Activated CD4-positive, alpha-beta T cell treated with anti-CD3 and anti-CD28 coated beads, Interleukin-2, amount 10 ng/mL, durations not matched to agents 7 days and 5 days (primary cell): ENCODE results near the gene SLC2A9. TPM values are rescaled to one million over a fixed set of nuclear protein-coding genes. Genes with fewer than 3 reads are reported as not detected.

Source experiments
- CTCF ChIA-PET: fragments of 350-600 bp; sonication (Branson Sonifier 250); formaldehyde crosslinking; loops from one replicate; lab custom pipeline; 2021; ENCODE audit warnings: antibody characterized with exemption; lab: Charles Lee
- POLR2A ChIA-PET: fragments of 350-600 bp; sonication (Branson Sonifier 250); formaldehyde crosslinking; loops from one replicate; lab custom pipeline; 2021; ENCODE audit warnings: antibody characterized with exemption; lab: Charles Lee
- DNase-seq: peaks from one replicate; pipeline ENCODE4 v3.0.0-alpha.2; 2020
- H3K27ac Mint-ChIP-seq: one replicate; pipeline ENCODE4 v1.8.0; 2021; ENCODE audit warnings: mild to moderate bottlenecking, moderate library complexity, mixed read lengths
- H3K27me3 Mint-ChIP-seq: one replicate; pipeline ENCODE4 v1.8.0; 2021; ENCODE audit warnings: mixed read lengths
- H3K36me3 Mint-ChIP-seq: one replicate; pipeline ENCODE4 v1.8.0; 2021; ENCODE audit warnings: low read depth, mixed read lengths
- H3K4me1 Mint-ChIP-seq: one replicate; pipeline ENCODE4 v1.8.0; 2021; ENCODE audit warnings: mixed read lengths
- H3K4me3 Mint-ChIP-seq: one replicate; pipeline ENCODE4 v1.8.0; 2021; ENCODE audit warnings: mild to moderate bottlenecking, moderate library complexity, mixed read lengths
- H3K9me3 Mint-ChIP-seq: one replicate; pipeline ENCODE4 v1.8.0; 2021; ENCODE audit warnings: mixed read lengths
- total RNA-seq, 2 experiments: library from RNA; stranded (reverse); gene quantifications; one replicate each; pipeline ENCODE4 v1.2.3, GENCODE V29; 2021

SLC2A9 gene
- total RNA-seq, 2 experiments from 2014 or later = 1.5 to 2.0 TPM

DNA sequence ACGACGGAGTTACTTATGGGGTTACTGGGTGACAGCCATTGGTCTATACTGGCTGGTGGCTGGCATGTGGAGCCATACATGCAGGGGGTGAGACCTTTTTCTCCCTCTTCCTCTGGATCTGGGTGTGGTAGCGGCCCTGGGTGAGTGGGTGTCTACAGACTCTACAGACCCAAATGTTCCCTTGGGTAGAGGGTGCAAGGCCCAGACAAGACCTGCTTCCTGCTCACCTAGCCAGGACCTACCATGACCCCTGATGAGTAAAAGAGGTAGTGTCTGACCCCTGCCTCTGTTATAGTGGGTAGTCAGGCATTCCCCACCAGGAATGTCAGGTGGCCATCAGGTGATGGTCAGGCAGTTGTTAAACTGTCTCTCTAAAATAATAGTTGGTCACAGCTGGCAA lies 66.8 kb downstream of the SLC2A9 start:
- no peak overlapping the region for H3K27ac Mint-ChIP-seq
- POLR2A ChIA-PET = no interaction called here
- no peaks in the 10 kb centered on the region for H3K36me3 Mint-ChIP-seq
- CTCF ChIA-PET = no interaction called here
- no peaks in the 10 kb centered on the region for H3K4me1 Mint-ChIP-seq
- DNase-seq = no peak
- no peaks in the 10 kb centered on the region for H3K27me3 Mint-ChIP-seq
- H3K9me3 Mint-ChIP-seq = no peaks in the 10 kb centered on the region
- no peak overlapping the region for H3K4me3 Mint-ChIP-seq

- Mint-ChIP-seq H3K4me1 (no peaks in the 10 kb centered on the region), H3K9me3 (no peaks in the 10 kb centered on the region), H3K27ac (no peak overlapping the region), H3K4me3 (no peak overlapping the region), H3K36me3 (no peaks in the 10 kb centered on the region), H3K27me3 (no peaks in the 10 kb centered on the region)
- no peak for DNase-seq
- ChIA-PET POLR2A (no interaction called here), CTCF (no interaction called here)
Measured at GRCh38 chr4:9953089-9953488, 68.2 kb downstream of the SLC2A9 start.

- Mint-ChIP-seq H3K27me3 (no peaks in the 10 kb centered on the region), H3K27ac (no peak overlapping the region), H3K9me3 (no peaks in the 10 kb centered on the region), H3K36me3 (no peaks in the 10 kb centered on the region), H3K4me1 (no peaks in the 10 kb centered on the region), H3K4me3 (no peak overlapping the region)
- ChIA-PET CTCF (no interaction called here), POLR2A (no interaction called here)
- DNase-seq = no peak
Measured at GRCh38 chr4:9952415-9952950, 68.8 kb downstream of the SLC2A9 start.

- Mint-ChIP-seq H3K4me3 (no peak overlapping the region), H3K4me1 (no peaks in the 10 kb centered on the region), H3K36me3 (no peaks in the 10 kb centered on the region), H3K27ac (no peak overlapping the region), H3K27me3 (no peaks in the 10 kb centered on the region), H3K9me3 (no peaks in the 10 kb centered on the region)
- ChIA-PET POLR2A (no interaction called here), CTCF (interaction anchor here (1.3 kb wide), 1 partner anchor 245 kb away, joined by 4 read pairs; no protein-coding TSS in a partner anchor)
- DNase-seq = no peak
Measured at GRCh38 chr4:9949573-9949972, 71.7 kb downstream of the SLC2A9 start.

DNA sequence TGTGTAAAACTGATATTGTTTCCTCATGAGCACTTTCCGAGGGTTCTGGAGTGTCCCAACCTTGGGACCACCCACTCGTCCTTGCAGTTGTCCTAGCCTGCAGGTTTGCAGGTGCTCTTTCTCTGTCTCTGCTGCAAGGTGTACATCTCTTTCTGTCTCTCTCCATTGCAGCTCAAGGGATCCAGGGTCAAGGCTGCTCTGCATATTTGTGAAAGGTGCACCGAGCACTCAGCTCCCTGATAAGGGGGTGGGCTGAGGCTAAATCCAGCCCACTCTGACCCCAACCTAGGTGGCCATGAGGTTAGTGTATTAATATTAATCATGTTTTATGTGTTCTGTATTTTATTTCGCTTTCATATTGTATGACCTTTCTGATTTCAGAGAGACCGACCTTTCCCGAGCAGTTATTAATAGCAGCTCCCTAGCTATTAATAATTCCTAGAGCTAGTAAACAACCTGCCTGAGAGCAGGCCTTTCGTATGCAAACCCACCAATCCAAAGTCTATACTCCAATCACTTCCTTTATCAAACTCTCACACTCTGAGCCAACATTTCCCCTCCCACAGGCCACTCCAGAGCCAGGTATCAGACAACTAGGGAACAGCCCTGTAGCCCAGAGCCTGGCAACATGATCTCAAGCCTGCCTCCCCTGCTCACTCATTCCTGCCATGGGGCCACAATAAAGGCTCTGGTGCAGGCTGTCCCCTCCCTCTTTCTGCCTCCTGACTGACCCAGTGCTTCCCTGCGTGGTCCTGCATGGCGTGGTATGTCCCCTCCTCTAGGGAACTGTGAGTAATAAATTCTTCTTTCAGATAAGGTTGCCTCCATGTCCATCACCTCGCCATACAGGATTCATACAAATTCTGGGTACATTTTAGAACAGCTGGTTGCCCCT lies 73.9 kb downstream of the SLC2A9 start:
- Mint-ChIP-seq H3K27ac (no peak overlapping the region), H3K27me3 (no peaks in the 10 kb centered on the region), H3K9me3 (no peaks in the 10 kb centered on the region), H3K36me3 (no peaks in the 10 kb centered on the region), H3K4me1 (no peaks in the 10 kb centered on the region), H3K4me3 (no peak overlapping the region)
- POLR2A ChIA-PET = no interaction called here
- CTCF ChIA-PET = no interaction called here
- no peak for DNase-seq

- no peaks in the 10 kb centered on the region for H3K4me1 Mint-ChIP-seq
- H3K27ac Mint-ChIP-seq = no peak overlapping the region
- ChIA-PET CTCF (no interaction called here), POLR2A (no interaction called here)
- H3K27me3 Mint-ChIP-seq = no peaks in the 10 kb centered on the region
- no peak for DNase-seq
- no peak overlapping the region for H3K4me3 Mint-ChIP-seq
- no peaks in the 10 kb centered on the region for H3K36me3 Mint-ChIP-seq
- H3K9me3 Mint-ChIP-seq = no peaks in the 10 kb centered on the region
Measured at GRCh38 chr4:9946170-9946569, 75.1 kb downstream of the SLC2A9 start.

GRCh38 chr4:9944431-9945425 lies 76.6 kb downstream of the SLC2A9 start:
- DNase-seq = no peak
- Mint-ChIP-seq H3K9me3 (no peaks in the 10 kb centered on the region), H3K27ac (no peak overlapping the region), H3K4me1 (no peaks in the 10 kb centered on the region), H3K36me3 (no peaks in the 10 kb centered on the region), H3K4me3 (no peak overlapping the region), H3K27me3 (no peaks in the 10 kb centered on the region)
- ChIA-PET POLR2A (no interaction called here), CTCF (no interaction called here)

- no peaks in the 10 kb centered on the region for H3K27me3 Mint-ChIP-seq
- H3K36me3 Mint-ChIP-seq = no peaks in the 10 kb centered on the region
- H3K27ac Mint-ChIP-seq = no peak overlapping the region
- DNase-seq = no peak
- ChIA-PET CTCF (no interaction called here), POLR2A (no interaction called here)
- H3K9me3 Mint-ChIP-seq = no peaks in the 10 kb centered on the region
- H3K4me3 Mint-ChIP-seq = no peak overlapping the region
- H3K4me1 Mint-ChIP-seq = no peaks in the 10 kb centered on the region
Measured at GRCh38 chr4:9943761-9944160, 77.5 kb downstream of the SLC2A9 start.

GRCh38 chr4:9942921-9943600 lies 78.2 kb downstream of the SLC2A9 start:
- Mint-ChIP-seq H3K27me3 (no peaks in the 10 kb centered on the region), H3K27ac (no peak overlapping the region), H3K4me3 (no peak overlapping the region), H3K36me3 (no peaks in the 10 kb centered on the region), H3K9me3 (no peaks in the 10 kb centered on the region), H3K4me1 (no peaks in the 10 kb centered on the region)
- DNase-seq = no peak
- ChIA-PET CTCF (no interaction called here), POLR2A (no interaction called here)

GRCh38 chr4:9942139-9942538 lies 79.2 kb downstream of the SLC2A9 start:
- CTCF ChIA-PET = no interaction called here
- no peaks in the 10 kb centered on the region for H3K27me3 Mint-ChIP-seq
- no peaks in the 10 kb centered on the region for H3K9me3 Mint-ChIP-seq
- POLR2A ChIA-PET = no interaction called here
- H3K4me3 Mint-ChIP-seq = no peak overlapping the region
- H3K36me3 Mint-ChIP-seq = no peaks in the 10 kb centered on the region
- no peaks in the 10 kb centered on the region for H3K4me1 Mint-ChIP-seq
- DNase-seq = no peak
- H3K27ac Mint-ChIP-seq = no peak overlapping the region

DNA sequence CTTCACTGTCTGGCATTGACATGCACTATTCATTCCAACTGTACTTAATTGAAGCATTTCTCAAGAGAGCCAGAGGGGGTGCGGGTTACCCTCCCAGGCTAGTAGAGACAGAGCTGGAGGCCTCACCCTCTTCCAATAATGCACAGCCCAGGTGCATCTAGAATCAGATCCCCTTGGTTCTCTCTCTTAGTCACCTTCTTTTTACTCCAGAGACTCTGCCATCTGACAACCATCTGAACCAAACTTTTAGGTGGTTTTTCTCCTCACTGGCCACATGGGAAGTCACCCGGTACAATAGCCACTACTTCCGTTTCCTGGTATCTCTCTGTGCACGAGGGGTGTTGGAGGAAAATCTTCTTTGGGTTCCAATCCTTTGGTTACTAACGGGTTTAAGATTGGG lies 81.3 kb downstream of the SLC2A9 start:
- Mint-ChIP-seq H3K4me3 (no peak overlapping the region), H3K9me3 (no peaks in the 10 kb centered on the region), H3K4me1 (no peaks in the 10 kb centered on the region), H3K27ac (no peak overlapping the region), H3K36me3 (no peaks in the 10 kb centered on the region), H3K27me3 (no peaks in the 10 kb centered on the region)
- ChIA-PET POLR2A (no interaction called here), CTCF (no interaction called here)
- DNase-seq = no peak

GRCh38 chr4:9938933-9939332 lies 82.4 kb downstream of the SLC2A9 start:
- Mint-ChIP-seq H3K4me3 (no peak overlapping the region), H3K27me3 (no peaks in the 10 kb centered on the region), H3K27ac (no peak overlapping the region), H3K9me3 (no peaks in the 10 kb centered on the region), H3K4me1 (no peaks in the 10 kb centered on the region), H3K36me3 (no peaks in the 10 kb centered on the region)
- CTCF ChIA-PET = no interaction called here
- POLR2A ChIA-PET = interaction anchor here (0.5 kb wide), 1 partner anchor 1674 kb away, joined by 4 read pairs; no protein-coding TSS in a partner anchor
- no peak for DNase-seq
